HAP-1 (cell line): ENCODE results near the gene SMIM9.
A peak's percentile ranks its signal among the peaks of the same experiment; 100 is the strongest.

Experiments
- DNase-seq, 2 experiments: peaks; one replicate each; pipeline ENCODE4 v3.0.0-alpha.2; 2016 to 2020; ENCODE audit warnings: low spot score in 2 of 2
- H3K27me3 ChIP-seq: fragments of 250-450 bp; sonication (Bioruptor Pico); 2 replicates; pipeline ENCODE4 v1.5.1; 2020; ENCODE audit warnings: low read depth, mild to moderate bottlenecking, moderate library complexity
- H3K36me3 ChIP-seq: fragments of 250-450 bp; sonication (Bioruptor Pico); replicated peaks from 2 replicates; pipeline ENCODE4 v1.5.1; 2020; ENCODE audit warnings: mild to moderate bottlenecking
- H3K4me1 ChIP-seq: fragments of 250-450 bp; sonication (Bioruptor Pico); 2 replicates; pipeline ENCODE4 v1.5.1; 2020; ENCODE audit warnings: mild to moderate bottlenecking
- H3K4me3 ChIP-seq: fragments of 250-450 bp; sonication (Bioruptor Pico); 2 replicates; pipeline ENCODE4 v1.5.1; 2020; ENCODE audit warnings: mild to moderate bottlenecking, moderate library complexity
- H3K9me3 ChIP-seq: fragments of 250-450 bp; sonication (Bioruptor Pico); 2 replicates; pipeline ENCODE4 v1.5.1; 2020; ENCODE audit warnings: mild to moderate bottlenecking, moderate library complexity
- in situ Hi-C: fragments of 300-500 bp; cut with MboI; formaldehyde crosslinking; loops from 3 replicates; pipeline ENCODE4 v1.14.3; 2020; ENCODE audit warnings: low sequenced_read_pairs, inconsistent platforms, mixed read lengths

SMIM9 gene

DNA sequence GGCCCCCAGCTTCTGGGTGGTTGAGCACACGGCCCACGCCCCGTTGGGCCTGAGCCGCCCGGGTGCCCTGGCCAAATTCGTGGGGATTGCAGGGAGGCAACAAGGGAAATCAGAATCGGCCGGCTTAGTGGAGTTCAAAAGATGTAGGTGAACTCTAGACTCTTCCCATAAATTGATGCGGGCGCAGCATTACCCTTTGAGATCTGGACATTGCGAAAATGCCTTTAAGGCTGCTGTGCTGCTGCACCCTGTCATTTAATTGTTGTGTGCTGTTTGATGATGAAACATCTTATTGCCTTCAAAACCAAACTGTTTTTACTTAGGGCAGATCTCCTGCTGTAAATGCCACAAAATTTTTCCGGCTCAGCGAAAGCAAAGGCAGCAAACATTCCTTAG lies 28.8 kb downstream of the SMIM9 start:
- peaks cover 16% of the 10 kb centered on the region for H3K4me1 ChIP-seq
- in situ Hi-C loops = no loop called here
- DNase-seq = no peak

DNA sequence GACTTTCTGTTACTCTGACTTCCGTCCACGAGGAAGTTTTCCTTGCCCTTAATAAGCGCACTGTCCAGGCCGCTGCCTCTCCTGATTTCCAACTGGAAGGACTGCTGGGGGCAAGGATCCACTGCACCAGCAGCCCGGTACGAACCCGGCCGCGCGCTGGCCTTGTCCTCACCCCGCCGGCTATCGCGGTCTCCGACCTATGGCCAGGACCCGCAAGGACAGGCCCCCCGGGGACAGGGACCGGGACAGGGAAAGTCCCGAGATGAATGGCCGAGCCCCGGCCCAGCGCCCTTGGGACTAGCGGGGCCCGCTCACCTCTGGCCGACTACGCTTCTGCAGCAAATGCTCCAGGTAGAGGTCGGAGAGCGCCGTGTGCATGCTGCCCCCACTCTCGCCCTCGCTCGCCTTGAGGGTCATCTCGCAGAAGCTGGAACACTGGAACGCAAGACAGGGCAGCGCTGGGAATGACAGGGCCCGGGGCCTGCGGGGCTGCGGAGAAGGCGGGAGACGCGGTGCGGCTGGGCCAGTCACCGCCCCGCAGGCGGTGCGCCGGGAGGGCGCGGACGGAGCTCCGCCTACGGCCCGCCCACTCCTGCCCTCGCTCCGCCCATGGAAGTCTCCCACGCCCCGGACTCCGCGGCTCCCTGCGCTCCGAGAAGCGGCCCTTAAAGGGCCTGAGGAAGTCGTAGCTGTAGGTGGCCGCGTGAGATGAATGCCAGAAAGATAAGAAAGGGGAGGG lies 29.3 kb downstream of the SMIM9 start, which contains the start of gene MPP1:
Gene MPP1 (minus strand): TSS at position 529 of the 739 bp plus-strand sequence. CDS start 112 bp downstream, at position 417.
- H3K27me3 ChIP-seq = no peaks in the 10 kb centered on the region
- DNase-seq = peak; percentile 77 to 89
- H3K36me3 ChIP-seq = no peaks in the 10 kb centered on the region
- in situ Hi-C loops = no loop called here
- H3K4me3 ChIP-seq = peak within 1 kb of the TSS; percentile 61
- H3K4me1 ChIP-seq = peaks cover 18% of the 10 kb centered on the region
- H3K9me3 ChIP-seq = no peaks in the 10 kb centered on the region; the same call in 1 of the 2 replicates

More for the DNA sequence above, 28.8 kb downstream of the SMIM9 start:
- Histone ChIP-seq H3K9me3 (no peaks in the 10 kb centered on the region; the same call in 1 of the 2 replicates), H3K36me3 (no peaks in the 10 kb centered on the region), H3K27me3 (no peaks in the 10 kb centered on the region), H3K4me3 (peak overlapping the region; percentile 61)

DNA sequence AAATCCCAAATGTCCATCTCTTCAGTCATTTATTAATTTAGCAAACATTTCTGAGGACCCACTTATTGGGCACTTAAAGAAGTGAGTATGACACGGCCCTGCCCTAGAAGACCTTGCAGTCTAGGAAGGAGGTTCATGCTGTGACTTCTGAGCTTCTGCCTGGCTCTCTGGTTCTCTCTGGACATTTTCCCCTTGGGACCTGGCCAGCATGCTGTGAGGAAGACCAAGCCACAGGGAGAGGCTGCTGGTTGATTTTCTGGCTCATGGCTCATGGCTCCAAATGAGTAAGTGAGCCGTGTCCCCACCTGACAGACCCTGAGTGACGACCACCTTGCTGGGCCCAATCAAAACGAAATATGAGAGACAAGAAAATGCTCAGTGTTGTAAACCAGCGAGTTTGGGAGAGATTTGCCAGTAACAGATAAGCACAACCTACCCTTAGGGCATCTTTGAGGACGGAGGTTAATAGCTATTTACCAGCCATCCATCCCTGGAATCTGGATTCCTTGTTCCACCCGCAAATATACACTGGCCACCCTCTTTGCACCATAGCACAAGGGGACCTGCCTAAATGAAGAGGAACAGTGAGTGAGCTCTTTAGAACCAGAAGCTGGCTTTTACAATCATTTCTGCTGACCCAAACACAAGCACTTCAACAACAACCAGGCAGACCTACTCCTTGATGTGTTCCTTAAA lies 30.1 kb downstream of the SMIM9 start:
- peak overlapping the region; percentile 61 for H3K4me3 ChIP-seq
- peaks cover 26% of the 10 kb centered on the region for H3K4me1 ChIP-seq
- H3K27me3 ChIP-seq = no peaks in the 10 kb centered on the region
- in situ Hi-C loops = no loop called here
- no peaks in the 10 kb centered on the region; the same call in 1 of the 2 replicates for H3K9me3 ChIP-seq
- H3K36me3 ChIP-seq = no peaks in the 10 kb centered on the region
- DNase-seq = peak in 1 of 2 experiments; percentile 27

DNA sequence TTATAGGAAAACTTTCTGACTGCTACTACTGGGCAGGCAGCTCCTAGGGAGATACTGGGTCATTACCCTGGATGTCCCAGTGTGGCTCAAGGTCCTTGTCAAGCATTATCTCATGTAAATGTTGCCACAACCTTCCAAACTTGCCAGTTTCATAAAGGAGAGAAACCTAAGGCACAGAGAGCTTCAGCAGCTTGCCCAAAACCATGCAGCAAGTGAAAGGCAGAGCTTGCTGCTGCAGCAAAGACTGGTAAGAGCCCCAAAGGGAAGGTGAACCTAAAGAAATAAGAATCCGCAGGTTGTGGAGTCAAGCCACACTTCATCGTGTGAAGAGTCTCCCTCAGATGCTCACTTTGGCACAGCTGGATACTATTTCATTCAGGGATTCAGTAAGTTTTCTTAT lies 31.5 kb downstream of the SMIM9 start:
- H3K4me3 ChIP-seq = no peak overlapping the region

DNA sequence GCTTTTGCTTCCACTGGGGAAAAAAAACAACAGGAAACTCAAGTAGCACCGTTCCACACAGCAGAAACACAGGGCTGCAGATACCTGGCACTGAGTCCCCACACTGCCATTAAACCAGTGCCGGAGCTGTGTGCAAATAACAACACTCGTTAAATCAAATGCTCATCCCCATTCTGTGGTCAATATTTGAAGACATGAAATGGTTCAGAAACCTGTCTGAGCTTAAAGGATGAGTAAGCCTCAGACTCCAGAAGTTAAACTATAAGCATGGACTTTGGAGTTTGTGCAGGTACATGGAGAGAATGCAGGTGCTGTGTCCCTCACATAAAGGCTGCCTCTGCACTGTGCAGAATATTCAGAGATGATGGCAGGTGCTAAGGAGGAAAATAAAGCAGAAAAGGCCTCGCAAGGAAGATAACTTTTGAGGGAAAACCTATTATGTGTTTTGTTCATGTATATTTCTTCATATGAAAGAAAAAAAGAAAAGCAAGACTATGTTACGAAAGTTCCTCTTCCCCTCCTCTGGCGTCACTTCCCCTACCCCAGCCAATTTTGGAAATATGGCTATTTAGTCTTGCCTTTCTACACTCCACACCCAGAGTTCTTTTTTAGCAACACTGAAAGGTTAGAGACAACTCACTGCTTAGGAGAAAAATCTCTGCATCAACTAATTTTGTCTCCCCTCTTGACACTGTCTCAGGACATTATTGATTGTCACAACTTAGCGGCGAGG lies 33.8 kb downstream of the SMIM9 start:
- DNase-seq = no peak
- Histone ChIP-seq H3K27me3 (no peaks in the 10 kb centered on the region), H3K9me3 (no peaks in the 10 kb centered on the region), H3K4me3 (no peak overlapping the region), H3K36me3 (no peaks in the 10 kb centered on the region), H3K4me1 (peaks cover 24% of the 10 kb centered on the region)
- in situ Hi-C loops = no loop called here

More for the DNA sequence above, 31.5 kb downstream of the SMIM9 start:
- Histone ChIP-seq H3K27me3 (no peaks in the 10 kb centered on the region), H3K4me1 (peaks cover 28% of the 10 kb centered on the region), H3K36me3 (no peaks in the 10 kb centered on the region), H3K9me3 (no peaks in the 10 kb centered on the region)
- no peak for DNase-seq
- in situ Hi-C loops = no loop called here

DNA sequence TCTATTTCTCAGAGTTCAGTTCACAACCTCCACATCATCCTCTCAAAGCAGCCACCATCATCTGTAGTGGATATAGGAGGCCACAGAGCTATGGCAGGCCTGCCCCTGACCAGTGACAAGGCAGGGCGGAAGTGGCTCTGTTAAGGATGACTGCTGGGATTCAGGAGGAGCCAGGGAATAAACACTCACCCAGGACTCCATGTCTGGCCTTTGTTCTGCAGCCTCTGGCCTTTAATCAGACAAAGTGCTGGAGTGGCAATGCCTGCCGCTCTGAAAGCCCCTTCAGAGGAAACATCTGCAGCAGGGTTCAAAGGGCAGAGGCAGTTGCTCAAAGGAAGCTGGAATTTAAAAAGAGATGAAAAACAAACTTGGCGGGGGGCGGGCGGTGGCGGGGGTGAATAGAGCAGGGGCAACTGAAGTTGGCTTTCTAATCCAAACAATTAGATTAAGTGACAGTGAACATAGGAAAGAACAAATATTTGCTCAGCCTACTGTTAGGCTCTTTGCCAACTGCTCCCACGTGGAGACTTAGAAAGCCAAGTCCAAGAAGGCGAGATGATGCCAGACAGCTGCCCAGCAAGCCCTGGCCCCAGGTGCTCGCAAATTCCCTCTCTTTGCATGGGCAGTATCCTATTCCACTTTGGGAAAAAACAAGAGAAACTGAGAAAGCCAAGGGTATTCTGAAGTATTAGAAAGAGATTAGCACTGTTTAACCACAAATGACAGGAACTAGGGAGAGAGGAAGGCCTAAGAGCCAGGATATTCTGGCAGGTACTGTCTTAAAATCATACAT lies 34.7 kb downstream of the SMIM9 start:
- no peak overlapping the region for H3K4me3 ChIP-seq
- in situ Hi-C loops = no loop called here
- H3K4me1 ChIP-seq = peaks cover 22% of the 10 kb centered on the region

DNA sequence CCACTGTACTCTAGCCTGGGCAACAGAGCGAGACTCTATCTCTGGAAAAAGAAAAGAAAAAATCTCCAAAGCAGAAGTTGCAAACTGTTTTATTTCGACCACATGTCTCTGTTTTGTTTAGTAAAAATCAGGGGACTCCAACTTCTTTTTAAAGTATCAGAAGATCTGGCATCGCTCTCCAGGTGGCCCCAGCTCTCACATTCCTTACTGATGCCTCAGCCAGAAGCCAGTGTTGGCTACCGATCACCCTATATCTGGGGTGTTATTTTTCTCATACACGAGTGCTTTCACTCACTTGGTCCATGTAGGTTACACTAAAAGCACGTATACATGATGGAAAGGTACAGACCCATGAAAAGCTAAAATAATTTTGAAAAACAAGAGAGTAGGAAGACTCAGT lies 37.5 kb downstream of the SMIM9 start:
- in situ Hi-C loops = no loop called here
- Histone ChIP-seq H3K36me3 (no peaks in the 10 kb centered on the region), H3K27me3 (no peaks in the 10 kb centered on the region), H3K9me3 (no peaks in the 10 kb centered on the region), H3K4me1 (peaks cover 12% of the 10 kb centered on the region), H3K4me3 (no peak overlapping the region)
- DNase-seq = no peak

More for the DNA sequence above, 34.7 kb downstream of the SMIM9 start:
- peak; percentile 41 to 74 for DNase-seq
- no peaks in the 10 kb centered on the region for H3K36me3 ChIP-seq
- no peaks in the 10 kb centered on the region for H3K27me3 ChIP-seq
- no peaks in the 10 kb centered on the region for H3K9me3 ChIP-seq

DNA sequence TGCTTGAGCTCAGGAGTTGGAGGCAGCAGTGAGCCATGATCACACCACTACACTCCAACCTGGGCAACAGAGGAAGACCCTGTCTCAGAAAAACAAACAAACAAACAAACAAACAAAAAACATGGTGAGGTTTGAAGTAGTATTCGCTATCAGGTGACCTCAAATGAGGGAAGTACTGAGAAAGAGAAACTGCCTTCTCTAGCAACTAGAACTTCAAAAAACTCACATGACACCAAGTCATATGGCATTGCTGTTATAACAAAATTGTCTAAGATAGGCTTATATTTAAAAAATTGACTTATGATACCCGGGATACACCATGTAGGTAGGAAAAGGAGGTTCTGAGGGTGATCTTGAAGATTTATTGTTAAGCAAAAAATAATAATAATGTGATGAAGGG lies 39.4 kb downstream of the SMIM9 start:
- Histone ChIP-seq H3K4me3 (no peak overlapping the region), H3K9me3 (no peaks in the 10 kb centered on the region), H3K27me3 (no peaks in the 10 kb centered on the region), H3K36me3 (no peaks in the 10 kb centered on the region), H3K4me1 (peaks cover 9% of the 10 kb centered on the region)
- in situ Hi-C loops = no loop called here
- DNase-seq = no peak

DNA sequence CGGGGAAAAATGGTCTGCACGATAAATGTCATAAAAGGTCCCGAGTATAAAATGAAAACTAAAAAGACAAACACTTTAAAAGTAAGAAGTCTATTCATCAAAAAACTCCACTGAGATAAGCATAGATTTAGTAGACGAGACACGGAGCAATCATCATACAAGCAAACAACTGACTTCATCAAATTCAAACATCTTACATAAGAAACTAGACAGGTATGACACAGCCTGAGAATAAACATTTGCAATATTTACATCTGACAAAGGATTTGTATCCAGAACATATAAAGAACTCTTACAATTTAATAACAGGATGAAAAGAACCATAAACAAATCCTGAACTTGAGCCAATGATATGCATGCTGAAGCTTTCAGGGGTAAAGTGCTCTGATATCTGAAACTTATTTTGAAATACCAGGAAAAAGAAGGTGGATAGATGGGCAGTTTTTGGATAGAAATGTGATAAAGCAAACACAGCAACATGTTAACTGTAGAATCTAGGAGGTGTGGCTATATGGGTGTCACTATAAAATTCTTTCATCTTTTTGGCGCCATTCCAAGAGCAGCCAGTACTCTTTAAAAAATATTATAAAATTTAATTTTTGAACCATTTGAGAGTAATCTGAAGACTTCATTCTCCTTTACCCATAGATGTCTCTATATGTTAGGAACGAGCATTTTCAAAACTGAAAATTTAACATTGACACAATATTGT lies 41.2 kb downstream of the SMIM9 start:
- no peaks in the 10 kb centered on the region for H3K27me3 ChIP-seq
- in situ Hi-C loops = no loop called here
- no peaks in the 10 kb centered on the region for H3K9me3 ChIP-seq
- no peak for DNase-seq
- no peaks in the 10 kb centered on the region; the same call in 1 of the 2 replicates for H3K36me3 ChIP-seq
- peaks cover 4% of the 10 kb centered on the region for H3K4me1 ChIP-seq
- no peak overlapping the region for H3K4me3 ChIP-seq

DNA sequence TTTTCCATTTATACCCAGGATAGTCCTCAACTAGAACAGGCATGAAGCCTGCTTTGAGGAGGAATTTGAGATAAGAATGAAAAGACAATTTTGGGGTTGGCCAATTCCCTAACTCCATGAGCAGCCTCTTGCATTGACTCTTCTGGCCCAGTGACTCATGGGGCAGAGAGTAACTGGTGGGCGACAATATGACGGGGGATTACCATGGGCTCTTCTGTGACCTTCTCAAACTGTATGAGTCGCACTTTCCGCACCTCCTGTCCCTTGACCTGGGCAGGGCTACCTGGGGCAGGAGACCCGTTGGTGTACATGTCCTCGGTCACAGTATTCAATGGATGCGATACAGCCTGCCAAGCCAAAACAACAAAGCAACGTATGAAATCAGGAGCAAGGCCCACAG lies 42.5 kb downstream of the SMIM9 start:
- Histone ChIP-seq H3K27me3 (no peaks in the 10 kb centered on the region), H3K4me1 (peaks cover 4% of the 10 kb centered on the region)
- no peak for DNase-seq

DNA sequence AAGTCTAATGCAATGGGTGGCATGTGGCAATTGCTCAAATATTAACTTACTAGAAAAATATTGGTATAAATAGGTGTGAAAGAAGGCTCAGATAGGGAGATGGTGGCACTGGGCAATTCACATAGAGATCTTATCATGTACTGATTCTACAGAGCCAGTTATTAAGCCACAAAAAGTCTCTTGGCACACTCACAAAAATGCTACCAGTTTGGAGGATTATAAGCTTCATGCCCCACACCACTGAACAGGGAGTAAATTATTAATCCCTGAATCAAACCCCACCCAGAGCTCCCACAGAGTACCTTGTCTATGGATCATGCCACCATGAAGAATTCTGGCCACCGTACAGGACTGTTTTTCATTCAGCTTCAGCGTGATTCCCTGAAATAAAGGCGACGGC lies 43.0 kb downstream of the SMIM9 start:
- Histone ChIP-seq H3K4me1 (peaks cover 4% of the 10 kb centered on the region), H3K27me3 (no peaks in the 10 kb centered on the region), H3K4me3 (no peak overlapping the region), H3K9me3 (no peaks in the 10 kb centered on the region), H3K36me3 (no peaks in the 10 kb centered on the region; the same call in 1 of the 2 replicates)
- in situ Hi-C loops = no loop called here
- DNase-seq = no peak

More for the DNA sequence above, 42.5 kb downstream of the SMIM9 start:
- H3K4me3 ChIP-seq = no peak overlapping the region
- in situ Hi-C loops = no loop called here
- H3K36me3 ChIP-seq = no peaks in the 10 kb centered on the region; the same call in 1 of the 2 replicates
- H3K9me3 ChIP-seq = no peaks in the 10 kb centered on the region

DNA sequence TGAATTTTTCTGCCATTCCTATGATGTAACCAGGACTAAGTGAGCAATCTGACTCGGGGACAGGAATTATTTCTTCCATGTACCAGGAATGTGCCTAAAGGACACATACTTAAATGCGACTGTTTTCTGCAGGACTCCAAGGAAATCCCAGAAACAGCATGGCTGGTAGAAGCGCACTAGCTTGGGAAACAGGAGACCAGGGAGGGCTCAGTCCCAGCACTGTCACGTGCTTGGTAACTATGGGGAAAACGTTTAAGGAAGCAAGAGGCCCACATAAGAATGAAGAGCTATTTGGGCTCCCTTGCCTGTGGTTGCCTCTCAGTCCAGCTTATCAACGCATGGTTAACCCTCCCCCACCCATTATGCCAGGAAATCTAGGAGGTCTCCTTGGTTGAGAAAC lies 48.7 kb downstream of the SMIM9 start:
- no peaks in the 10 kb centered on the region for H3K27me3 ChIP-seq
- no peak overlapping the region for H3K4me3 ChIP-seq
- no peaks in the 10 kb centered on the region; the same call in 1 of the 2 replicates for H3K36me3 ChIP-seq
- in situ Hi-C loops = no loop called here
- DNase-seq = no peak
- peaks cover 4% of the 10 kb centered on the region for H3K4me1 ChIP-seq
- no peaks in the 10 kb centered on the region for H3K9me3 ChIP-seq
